HepG2 (cell line): ENCODE measurements around the gene RBM15B. TPM values are rescaled to one million over a fixed set of nuclear protein-coding genes. Genes with fewer than 3 reads are reported as not detected.

ENCODE experiments used
- ATAC-seq: fragments of 200-7000 bp; cut with Tn5 transposase; 3 replicates; pipeline ENCODE4 v1.9.1; 2020; ENCODE audit warnings: mild to moderate bottlenecking, moderate library complexity
- BruUV-seq: library from RNA; stranded (reverse); fragments of 400-500 nt; replicated peaks from 2 replicates; lab custom pipeline; 2021; lab: Mats Ljungman, UMichigan
- CTCF ChIA-PET: fragments of 300-600 bp; formaldehyde crosslinking; extraction: SDS; loops from one replicate; lab custom pipeline; 2021; ENCODE audit warnings: low total read pairs, inconsistent platforms, low intra/inter-chr PET ratio; lab: Yijun Ruan, JAX
- POLR2A ChIA-PET: fragments of 350-600 bp; sonication (Branson Sonifier 250); formaldehyde crosslinking; loops from one replicate; lab custom pipeline; 2020; ENCODE audit warnings: antibody characterized with exemption, inconsistent platforms; lab: Yijun Ruan, JAX
- DNase-seq: peaks from one replicate; pipeline ENCODE4 v3.0.0-alpha.2; 2015; ENCODE audit warnings: low spot score
- FAIRE-seq: peaks from 3 replicates; lab custom pipeline; 2011; peaks lifted over from hg19 to GRCh38; lab: Jason Lieb, UNC
- H2AFZ ChIP-seq: one replicate; pipeline ENCODE4 v1.6.1; 2011; ENCODE audit warnings: low read length, inconsistent platforms
- H3K27ac ChIP-seq: fragments of 300-600 bp; 3 replicates; pipeline ENCODE4 v1.8.0; 2011; ENCODE audit warnings: mixed run types, mild to moderate bottlenecking, mixed read lengths, low read length, inconsistent platforms; ENCODE audit not compliant: insufficient read depth; ENCODE audit errors: extremely low read length
- H3K27me3 ChIP-seq, 2 experiments: fragments of 200-600 bp in 1 of 2; 2 replicates in 1 of 2; 3 replicates in 1 of 2; pipeline versions ENCODE4 v1.6.0 to v1.8.0; 2011; ENCODE audit warnings: low read length in 2 of 2, mild to moderate bottlenecking in 2 of 2, moderate library complexity in 2 of 2, inconsistent platforms in 1 of 2; ENCODE audit not compliant: insufficient read depth in 2 of 2, control insufficient read depth in 1 of 2
- H3K36me3 ChIP-seq, 2 experiments: fragments of 200-600 bp in 1 of 2; replicated peaks in 1 of 2; 2 replicates in 1 of 2; 3 replicates in 1 of 2; pipeline versions ENCODE4 v1.5.1 to v1.8.0; 2011; ENCODE audit warnings: low read length in 2 of 2, inconsistent platforms in 1 of 2; ENCODE audit not compliant: insufficient read depth in 2 of 2, control insufficient read depth in 1 of 2
- H3K4me1 ChIP-seq: 2 replicates; pipeline ENCODE4 v1.5.1; 2012; ENCODE audit warnings: low read length, inconsistent platforms; ENCODE audit not compliant: insufficient read depth
- H3K4me2 ChIP-seq: 2 replicates; pipeline ENCODE4 v1.6.0; 2011; ENCODE audit warnings: low read depth, low read length, inconsistent platforms
- H3K4me3 ChIP-seq, 3 experiments: fragments of 200-600 bp in 1 of 3; sonication (generic), shearing (Covaris generic) in 1 of 3; replicated peaks in 1 of 3; 2 replicates each; pipeline ENCODE4 v1.5.1; 2011 to 2016; ENCODE audit warnings: low read length in 3 of 3, inconsistent platforms in 2 of 3, low read depth in 2 of 3, mild to moderate bottlenecking in 2 of 3, control low read depth in 1 of 3, mixed read lengths in 1 of 3; ENCODE audit not compliant: insufficient read depth in 1 of 3
- H3K79me2 ChIP-seq: one replicate; pipeline ENCODE4 v1.6.1; 2011; ENCODE audit warnings: low read length, inconsistent platforms; ENCODE audit not compliant: insufficient read depth
- H3K9ac ChIP-seq: 2 replicates; pipeline ENCODE4 v1.6.0; 2011; ENCODE audit warnings: mild to moderate bottlenecking, low read depth, low read length, inconsistent platforms; ENCODE audit not compliant: insufficient read depth
- H3K9me3 ChIP-seq: 2 replicates; pipeline ENCODE4 v1.5.1; 2012; ENCODE audit warnings: mild to moderate bottlenecking, low read length
- H4K20me1 ChIP-seq: 2 replicates; pipeline ENCODE4 v1.6.0; 2011; ENCODE audit warnings: inconsistent platforms, mild to moderate bottlenecking, low read length, moderate library complexity; ENCODE audit not compliant: insufficient read depth
- CTCF ChIP-seq: sonication (generic); formaldehyde crosslinking; IDR thresholded peaks from 2 replicates; pipeline ENCODE4 v1.5.0; 2020; ENCODE audit warnings: mild to moderate bottlenecking, missing genetic modification reagents, moderate library complexity
- MIXL1 ChIP-seq: IDR thresholded peaks from 2 replicates; pipeline ENCODE4 v1.6.1; 2016
- NPAS2 ChIP-seq: sonication (generic); formaldehyde crosslinking; IDR thresholded peaks from 2 replicates; pipeline ENCODE4 v1.8.0; 2022; ENCODE audit warnings: mild to moderate bottlenecking, missing genetic modification reagents, borderline replicate concordance
- RAD21 ChIP-seq: fragments of 450-650 bp; formaldehyde crosslinking; IDR thresholded peaks from 2 replicates; pipeline ENCODE4 v1.5.0; 2020; ENCODE audit warnings: mild to moderate bottlenecking
- SMC3 ChIP-seq: IDR thresholded peaks from 2 replicates; pipeline ENCODE4 v1.6.1; 2011; ENCODE audit warnings: low read length, improper control_type of control experiment
- STAG1 ChIP-seq: sonication (generic); formaldehyde crosslinking; IDR thresholded peaks from 2 replicates; pipeline ENCODE4 v1.4.0; 2020; ENCODE audit warnings: missing genetic modification reagents
- ZNF101 ChIP-seq: sonication (generic); formaldehyde crosslinking; IDR thresholded peaks from 2 replicates; pipeline ENCODE4 v1.4.0; 2020; ENCODE audit warnings: mild to moderate bottlenecking, low read depth, missing genetic modification reagents, borderline replicate concordance
- ZNF614 ChIP-seq: IDR thresholded peaks from 2 replicates; pipeline ENCODE4 v1.6.1; 2018; ENCODE audit warnings: missing biosample characterization, missing genetic modification reagents, inconsistent platforms, borderline replicate concordance
- ZNF841 ChIP-seq: sonication (generic); formaldehyde crosslinking; IDR thresholded peaks from 2 replicates; pipeline ENCODE4 v1.8.1; 2023; ENCODE audit warnings: missing genetic modification reagents, borderline replicate concordance
- ZNF879 ChIP-seq: sonication (generic); formaldehyde crosslinking; IDR thresholded peaks from 2 replicates; pipeline ENCODE4 v1.8.1; 2023; ENCODE audit warnings: missing genetic modification reagents
- WGBS: methylation state at CpG from one replicate; pipeline ENCODE4 v1.1.6; 2017; ENCODE audit warnings: low lambda C conversion rate; 5-methylcytosine and 5-hydroxymethylcytosine counted together
- in situ Hi-C: cut with HindIII; loops from 2 replicates; pipeline ENCODE4 v1.10.0; 2017; ENCODE audit warnings: low pct_unique_long_range_greater_than_20kb; ENCODE audit not compliant: extremely low pct_ligation_motif_present
- intact Hi-C: fragments of 100-400 bp; cut with micrococcal nuclease; formaldehyde crosslinking; loops from one replicate; pipeline ENCODE4 v1.10.0; 2022; ENCODE audit not compliant: unreplicated experiment
- polyA plus RNA-seq, 8 experiments: library from polyadenylated mRNA; depleted of rRNA in 3 of 8; stranded (reverse) in 7 of 8; unstranded in 1 of 8; fragments of >200 nt; fragmentation: Illumina TruSeq in 4 of 8; extraction: Trizol in 4 of 8; gene quantifications; 2 replicates each; pipeline versions ENCODE4 v1.2.1 to v1.2.3, GENCODE V29; 2011 to 2016; ENCODE audit warnings: low read depth in 4 of 8, missing spikeins in 1 of 8, mixed read lengths in 1 of 8; ENCODE audit not compliant: insufficient read depth in 1 of 8
- total RNA-seq, 5 experiments: library from RNA; depleted of rRNA; stranded (reverse); fragments of >200 nt; fragmentation: Illumina TruSeq; extraction: Trizol; gene quantifications; 2 replicates each; pipeline ENCODE4 v1.2.3, GENCODE V29; 2016; ENCODE audit warnings: low read depth in 1 of 5

Gene RBM15B
- total and polyA plus RNA-seq, 2 of the 13 experiments (the other 11 are each of a cell fraction or from before 2014, with no cell fraction given) = 8.2 to 19.3 TPM

- Histone ChIP-seq H4K20me1 (no peaks in the 10 kb centered on the region), H3K4me2 (no peak overlapping the region), H3K9ac (no peak overlapping the region), H3K9me3 (no peaks in the 10 kb centered on the region), H3K36me3 (no peaks in the 10 kb centered on the region), H3K4me3 (no peak overlapping the region), H3K27me3 (peaks cover 7 to 39% of the 10 kb centered on the region in 2 experiments; a peak in 4 of 5 replicates), H3K27ac (no peak overlapping the region), H2AFZ (no peak overlapping the region), H3K79me2 (no peaks in the 10 kb centered on the region), H3K4me1 (no peaks in the 10 kb centered on the region)
- peak; percentile 79 for TF ChIP-seq CTCF (CRISPR knock-in tag)
- TF ChIP-seq ZNF879 (CRISPR knock-in tag) = no peak
- TF ChIP-seq SMC3 = peak; percentile 78
- peak; percentile 87 for TF ChIP-seq STAG1 (CRISPR knock-in tag)
- peak; percentile 78 for TF ChIP-seq RAD21 (CRISPR knock-in tag)
- TF ChIP-seq ZNF101 (CRISPR knock-in tag) = peak; percentile 95; the same call in 1 of the 2 replicates
- TF ChIP-seq ZNF614 = 0 out of 2 replicates have a peak, but pooled peaks have one; percentile 26
- no peak for TF ChIP-seq NPAS2 (CRISPR knock-in tag)
- 0 out of 2 replicates have a peak, but pooled peaks have one; percentile 37 for TF ChIP-seq MIXL1 (CRISPR knock-in tag)
- TF ChIP-seq ZNF841 (CRISPR knock-in tag) = no peak
- ChIA-PET POLR2A (no interaction called here), CTCF (interaction anchor here (0.6 to 2.3 kb wide), 4 partner anchors 272 to 756 kb away, joined by 3 to 25 read pairs (median 17); partner anchors contain the start of gene MAPKAPK3)
- ATAC-seq (peak; percentile 77), FAIRE-seq (peak; percentile 84), DNase-seq (peak; percentile 55)
- WGBS = 9% methylated on average over 3 of the region's 4 CpGs
- no TSS peak for BruUV-seq
- in situ Hi-C loops = loop anchor here (5.0 to 10.0 kb wide), 3 partner anchors 267 to 755 kb away; partner anchors contain the start of gene MAPKAPK3
- intact Hi-C loops = loop anchor here (1.0 to 2.0 kb wide), 2 partner anchors 401 to 756 kb away; no protein-coding TSS in a partner anchor
Observed at GRCh38 chr3:51371943-51372557, 19.0 kb upstream of the RBM15B start.
